ENCODE data around the gene SYT17. TPM values are rescaled to one million over a fixed set of nuclear protein-coding genes. Genes with fewer than 3 reads are reported as not detected.

Gene SYT17
- total RNA-seq, 2 experiments from 2014 or later = not detected

DNA sequence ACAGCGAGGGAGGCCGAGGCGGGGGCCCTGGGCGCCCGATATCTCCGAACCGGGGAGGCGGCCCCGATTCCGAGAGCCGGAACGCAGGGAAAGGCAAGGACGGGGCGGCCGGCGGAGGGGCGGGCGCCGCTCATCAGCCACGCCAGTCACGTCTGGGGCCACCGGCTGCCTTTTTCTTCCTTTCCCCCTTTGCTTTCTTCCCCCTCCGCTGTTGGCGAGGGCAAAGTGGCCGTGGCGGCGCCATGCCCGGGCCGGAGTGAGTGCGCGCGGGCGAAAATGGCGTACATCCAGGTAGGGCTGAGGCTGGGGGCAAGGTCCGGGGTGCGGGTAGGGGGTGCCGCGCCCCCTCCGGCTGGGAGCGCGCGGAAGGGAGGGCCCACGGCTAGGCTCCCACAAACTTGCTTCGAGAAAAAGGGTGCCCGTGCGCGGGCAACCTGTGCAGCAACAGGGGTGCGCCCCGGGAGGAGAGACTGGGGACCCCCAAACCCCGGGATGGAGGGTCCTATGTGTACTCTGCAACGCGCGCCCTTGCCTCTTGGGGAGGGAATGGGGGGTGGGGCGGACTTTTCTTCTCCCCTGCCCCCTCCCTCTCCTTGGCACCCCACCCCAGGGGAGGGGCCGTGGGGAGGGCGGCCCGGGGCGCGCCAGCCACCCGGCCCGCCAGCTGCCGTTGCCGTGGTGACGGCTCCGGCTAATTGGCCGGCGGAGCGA is 486 bp downstream of the SYT17 start:
- no peaks in the 10 kb centered on the region for H3K9me3 Mint-ChIP-seq (ENCODE audit: insufficient read depth)
- no peak for ATAC-seq
- H3K27me3 Mint-ChIP-seq (ENCODE audit: low read depth) = peaks cover 14% of the 10 kb centered on the region
- ChIA-PET POLR2A (no interaction called here), CTCF (no interaction called here)
- no peak overlapping the region for H3K27ac Mint-ChIP-seq
- no peaks in the 10 kb centered on the region for H3K4me1 Mint-ChIP-seq (ENCODE audit: low read depth)
- H3K36me3 Mint-ChIP-seq (ENCODE audit: low read depth) = no peaks in the 10 kb centered on the region
- no peak for DNase-seq
- no peak overlapping the region for H3K4me3 Mint-ChIP-seq

DNA sequence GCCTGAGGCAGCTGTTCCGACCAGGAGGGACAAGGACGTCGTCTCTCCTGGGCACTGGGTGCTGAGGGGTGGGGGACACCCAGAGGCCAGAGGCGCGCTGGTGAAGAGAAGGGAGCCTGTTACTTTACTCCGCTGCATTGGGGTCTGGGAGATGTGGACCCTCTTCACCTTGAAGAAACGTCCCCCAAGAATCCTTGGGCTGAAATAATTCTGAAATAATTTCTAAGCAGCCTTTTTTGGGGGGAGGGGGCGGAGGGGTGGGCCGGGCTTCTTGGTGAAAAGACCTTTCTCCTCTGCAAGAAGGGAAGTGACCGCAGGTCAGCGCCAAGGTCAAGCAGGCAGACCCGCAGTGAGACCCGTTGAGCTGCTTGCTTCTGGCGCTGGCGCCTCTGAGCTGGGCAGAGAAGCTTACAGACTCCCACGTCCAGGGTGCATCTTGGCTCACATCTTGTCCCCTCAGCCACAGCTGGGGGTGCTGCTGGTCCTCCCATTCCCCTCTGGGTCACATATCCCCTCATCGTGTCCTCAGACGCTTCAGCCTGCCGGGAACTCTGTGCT is 1.1 kb downstream of the SYT17 start:
- Mint-ChIP-seq H3K4me1 (ENCODE audit: low read depth) (no peaks in the 10 kb centered on the region), H3K9me3 (ENCODE audit: insufficient read depth) (no peaks in the 10 kb centered on the region), H3K36me3 (ENCODE audit: low read depth) (no peaks in the 10 kb centered on the region), H3K27me3 (ENCODE audit: low read depth) (peaks cover 14% of the 10 kb centered on the region), H3K4me3 (no peak overlapping the region), H3K27ac (no peak overlapping the region)
- POLR2A ChIA-PET = no interaction called here
- ATAC-seq (no peak), DNase-seq (no peak)
- CTCF ChIA-PET = no interaction called here

DNA sequence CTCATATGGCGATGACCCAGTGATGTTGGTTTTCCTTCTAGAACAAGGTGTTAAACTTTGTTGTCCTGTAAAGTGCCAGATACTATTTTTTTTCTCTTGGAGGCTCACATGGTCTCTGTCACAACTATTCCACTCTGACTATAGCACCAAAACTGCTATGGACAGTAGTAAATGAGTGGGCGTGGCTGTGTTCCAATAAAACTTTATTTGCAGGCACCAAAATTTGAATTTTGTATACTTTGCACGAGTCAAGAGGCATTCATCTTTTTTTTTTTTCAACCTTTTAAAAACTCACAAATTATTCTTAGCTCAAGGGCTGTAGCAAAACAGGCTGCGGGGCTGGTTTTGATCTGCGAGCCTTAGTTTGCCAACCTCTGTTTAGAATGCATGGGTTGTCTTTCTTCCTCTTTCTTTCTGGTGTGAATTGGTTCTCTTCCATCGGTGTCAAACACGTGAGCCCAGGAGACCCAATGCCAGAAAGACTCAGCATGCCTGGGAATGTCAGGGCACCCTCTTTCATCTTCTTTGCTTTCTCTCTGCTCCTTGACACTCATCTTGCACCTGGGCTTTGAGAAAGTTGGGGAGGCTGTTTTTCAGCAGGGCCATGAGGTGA is 2.1 kb downstream of the SYT17 start:
- DNase-seq (no peak), ATAC-seq (no peak)
- Mint-ChIP-seq H3K4me3 (no peak overlapping the region), H3K27me3 (ENCODE audit: low read depth) (peaks cover 14% of the 10 kb centered on the region), H3K36me3 (ENCODE audit: low read depth) (no peaks in the 10 kb centered on the region), H3K4me1 (ENCODE audit: low read depth) (no peaks in the 10 kb centered on the region), H3K9me3 (ENCODE audit: insufficient read depth) (no peaks in the 10 kb centered on the region), H3K27ac (no peak overlapping the region)
- ChIA-PET CTCF (no interaction called here), POLR2A (interaction anchor here (0.6 kb wide), 1 partner anchor 30 kb away, joined by 3 read pairs; no protein-coding TSS in a partner anchor)

DNA sequence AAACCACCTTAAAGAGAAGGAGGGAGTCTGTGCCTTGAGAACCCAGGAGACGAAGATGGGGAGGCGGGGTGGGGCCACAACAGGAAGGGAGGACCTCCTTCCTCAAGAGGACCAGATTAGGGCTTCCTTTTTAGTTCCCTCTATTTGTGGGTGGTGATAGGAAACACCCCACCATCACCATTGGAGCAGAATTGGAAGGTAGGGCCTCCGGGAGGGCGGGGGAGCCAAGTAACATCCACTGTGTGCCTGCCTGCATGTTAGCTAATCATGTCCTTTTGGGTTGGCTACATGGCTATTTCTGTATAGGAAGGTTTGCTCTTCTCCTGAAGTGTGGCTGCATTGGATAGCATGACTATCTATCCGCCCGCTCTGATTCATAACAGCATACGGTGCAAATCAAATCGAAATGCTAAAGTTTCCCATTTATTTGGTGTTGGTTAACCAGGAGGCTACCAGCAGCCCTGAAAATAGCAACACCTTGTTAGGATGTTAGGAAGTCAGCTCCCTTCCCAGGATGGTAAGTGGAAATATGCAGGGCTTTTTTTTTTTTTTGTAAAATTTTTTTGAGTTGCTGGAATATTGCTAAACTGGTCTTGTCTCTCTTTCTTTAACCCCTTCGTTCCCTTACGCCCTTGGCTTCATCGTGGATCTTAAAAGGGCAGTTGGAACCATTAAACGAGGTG is 4.2 kb downstream of the SYT17 start:
- no peak overlapping the region for H3K4me3 Mint-ChIP-seq
- peaks cover 14% of the 10 kb centered on the region for H3K27me3 Mint-ChIP-seq (ENCODE audit: low read depth)
- H3K4me1 Mint-ChIP-seq (ENCODE audit: low read depth) = no peaks in the 10 kb centered on the region
- no peak for DNase-seq
- no peak overlapping the region for H3K27ac Mint-ChIP-seq
- ATAC-seq = no peak
- ChIA-PET CTCF (no interaction called here), POLR2A (interaction anchor here (0.6 kb wide), 1 partner anchor 1642 kb away, joined by 3 read pairs; no protein-coding TSS in a partner anchor)
- H3K36me3 Mint-ChIP-seq (ENCODE audit: low read depth) = no peaks in the 10 kb centered on the region
- H3K9me3 Mint-ChIP-seq (ENCODE audit: insufficient read depth) = no peaks in the 10 kb centered on the region

DNA sequence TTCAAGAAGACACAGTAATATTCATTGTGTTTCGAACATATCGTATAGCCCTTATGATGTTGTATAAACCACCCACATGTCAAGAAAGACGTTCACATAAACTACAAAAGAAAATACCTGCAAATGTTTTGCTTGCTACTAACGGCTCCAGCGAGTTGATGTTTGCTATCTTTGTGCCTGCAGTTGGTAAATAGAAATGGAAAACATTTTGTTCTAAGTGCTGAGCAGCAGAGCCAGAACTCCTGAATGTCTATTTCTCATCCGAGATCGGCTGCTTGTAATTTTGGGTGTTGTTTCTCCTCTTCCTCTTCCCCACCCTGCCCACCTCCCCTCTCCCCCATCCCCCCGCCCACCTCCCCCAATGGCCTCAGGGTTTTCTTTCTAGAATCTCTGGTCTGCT is 5.0 kb downstream of the SYT17 start:
- peaks cover 14% of the 10 kb centered on the region for H3K27me3 Mint-ChIP-seq (ENCODE audit: low read depth)
- no peaks in the 10 kb centered on the region for H3K36me3 Mint-ChIP-seq (ENCODE audit: low read depth)
- H3K4me3 Mint-ChIP-seq = no peak overlapping the region
- H3K27ac Mint-ChIP-seq = no peak overlapping the region
- ChIA-PET CTCF (no interaction called here), POLR2A (no interaction called here)
- ATAC-seq = no peak
- DNase-seq = no peak
- H3K9me3 Mint-ChIP-seq (ENCODE audit: insufficient read depth) = no peaks in the 10 kb centered on the region
- H3K4me1 Mint-ChIP-seq (ENCODE audit: low read depth) = no peaks in the 10 kb centered on the region

DNA sequence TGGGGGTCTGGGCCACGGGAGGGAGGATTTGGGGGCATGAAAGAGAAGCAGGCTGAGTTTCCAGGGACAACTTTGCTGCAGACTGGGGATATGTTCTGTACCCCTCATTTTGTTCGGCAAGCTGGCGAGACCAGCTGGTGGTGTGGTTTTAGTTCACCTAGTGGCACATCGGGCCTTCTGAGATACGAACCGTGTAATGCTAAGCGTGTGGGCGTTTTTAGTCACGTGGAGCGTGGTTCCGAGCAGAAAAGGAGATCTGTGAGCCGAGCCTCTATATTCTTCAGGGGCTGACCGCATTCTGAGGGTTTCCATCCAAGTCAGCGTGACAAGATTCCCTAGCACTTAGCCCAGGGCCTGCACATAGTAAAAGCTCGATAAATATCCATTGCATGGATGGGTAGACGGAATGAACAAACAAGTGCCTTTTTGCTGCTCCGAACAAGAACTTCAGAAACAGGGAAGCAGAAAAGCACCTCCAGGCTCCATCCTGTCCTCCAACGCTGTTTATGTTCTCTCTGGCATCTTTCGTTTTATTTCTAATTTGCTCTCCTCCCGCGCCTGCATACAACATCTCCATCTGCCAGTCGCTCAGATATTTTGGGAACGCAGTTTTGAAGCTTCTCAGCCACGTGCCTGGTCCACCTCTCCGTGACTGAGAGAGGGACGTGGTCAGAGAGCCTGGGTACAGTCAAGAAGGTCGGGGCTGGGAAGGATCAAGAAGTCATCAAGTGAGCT is 5.8 kb downstream of the SYT17 start:
- ATAC-seq (no peak), DNase-seq (no peak)
- H3K4me1 Mint-ChIP-seq (ENCODE audit: low read depth) = no peaks in the 10 kb centered on the region
- H3K27me3 Mint-ChIP-seq (ENCODE audit: low read depth) = peaks cover 12% of the 10 kb centered on the region
- ChIA-PET CTCF (no interaction called here), POLR2A (no interaction called here)
- no peak overlapping the region for H3K4me3 Mint-ChIP-seq
- H3K36me3 Mint-ChIP-seq (ENCODE audit: low read depth) = no peaks in the 10 kb centered on the region
- no peaks in the 10 kb centered on the region for H3K9me3 Mint-ChIP-seq (ENCODE audit: insufficient read depth)
- no peak overlapping the region for H3K27ac Mint-ChIP-seq

DNA sequence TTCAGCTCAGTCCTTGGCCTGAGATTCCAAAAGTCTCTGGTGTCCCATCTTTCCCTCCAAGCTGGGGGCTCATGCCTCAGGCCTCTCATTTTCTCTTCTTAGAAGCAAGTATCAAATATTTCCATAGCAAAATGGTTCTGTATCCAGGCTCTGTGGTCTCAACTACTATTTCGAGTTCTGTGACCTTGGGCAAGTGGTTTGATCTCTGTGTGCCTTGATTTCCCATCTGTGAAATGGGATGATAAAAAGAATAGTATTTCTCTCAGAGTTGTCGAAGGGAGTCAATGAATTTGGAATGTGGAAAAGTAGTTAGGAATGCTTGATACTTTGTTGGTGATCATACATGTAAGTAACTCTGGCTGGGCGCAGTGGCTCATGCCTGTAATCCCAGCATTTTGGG is 6.4 kb downstream of the SYT17 start:
- H3K27ac Mint-ChIP-seq = no peak overlapping the region
- DNase-seq (no peak), ATAC-seq (no peak)
- H3K4me1 Mint-ChIP-seq (ENCODE audit: low read depth) = no peaks in the 10 kb centered on the region
- no peak overlapping the region for H3K4me3 Mint-ChIP-seq
- H3K27me3 Mint-ChIP-seq (ENCODE audit: low read depth) = peaks cover 9% of the 10 kb centered on the region
- H3K36me3 Mint-ChIP-seq (ENCODE audit: low read depth) = no peaks in the 10 kb centered on the region
- no peaks in the 10 kb centered on the region for H3K9me3 Mint-ChIP-seq (ENCODE audit: insufficient read depth)
- ChIA-PET POLR2A (no interaction called here), CTCF (no interaction called here)

DNA sequence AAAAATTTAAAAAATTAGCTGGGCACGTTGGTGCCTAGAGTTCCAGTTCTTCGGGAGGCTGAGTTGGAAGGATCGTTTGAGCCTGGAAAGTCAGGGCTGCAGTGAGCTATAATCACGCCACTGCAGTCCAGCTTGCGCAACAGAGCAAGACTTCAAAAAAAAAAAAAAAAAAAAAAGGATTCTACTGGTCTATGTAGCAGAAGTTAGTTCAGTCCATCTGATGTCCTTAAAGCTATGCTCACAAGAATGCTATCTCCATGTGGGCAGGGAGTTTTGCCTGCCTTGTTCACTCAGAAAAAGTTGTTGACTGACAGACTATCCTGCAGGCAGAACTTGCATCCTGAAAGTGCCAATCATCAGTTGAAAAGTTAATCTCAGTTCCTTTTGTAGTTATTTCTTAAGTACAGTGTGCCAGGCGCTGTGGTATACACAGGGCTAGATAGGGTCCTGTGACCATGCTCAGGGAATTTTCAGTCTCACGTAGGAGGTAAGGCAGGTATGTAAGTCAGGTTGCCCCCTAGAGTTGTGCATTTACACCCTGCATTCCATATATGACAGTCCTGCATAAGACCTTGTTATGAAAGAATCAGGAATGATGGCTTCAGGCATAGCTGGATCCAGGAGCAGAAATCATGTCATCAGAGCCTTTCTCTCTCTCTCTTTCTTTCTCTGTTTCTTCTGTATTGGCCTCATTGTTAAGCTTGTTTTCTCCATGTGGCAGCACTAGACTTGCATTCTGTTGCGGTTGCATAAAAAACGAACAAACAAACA is 7.6 kb downstream of the SYT17 start:
- Mint-ChIP-seq H3K27ac (no peak overlapping the region), H3K27me3 (ENCODE audit: low read depth) (no peaks in the 10 kb centered on the region), H3K4me1 (ENCODE audit: low read depth) (no peaks in the 10 kb centered on the region), H3K36me3 (ENCODE audit: low read depth) (no peaks in the 10 kb centered on the region), H3K9me3 (ENCODE audit: insufficient read depth) (no peaks in the 10 kb centered on the region), H3K4me3 (no peak overlapping the region)
- ChIA-PET CTCF (no interaction called here), POLR2A (no interaction called here)
- ATAC-seq (no peak), DNase-seq (no peak)

DNA sequence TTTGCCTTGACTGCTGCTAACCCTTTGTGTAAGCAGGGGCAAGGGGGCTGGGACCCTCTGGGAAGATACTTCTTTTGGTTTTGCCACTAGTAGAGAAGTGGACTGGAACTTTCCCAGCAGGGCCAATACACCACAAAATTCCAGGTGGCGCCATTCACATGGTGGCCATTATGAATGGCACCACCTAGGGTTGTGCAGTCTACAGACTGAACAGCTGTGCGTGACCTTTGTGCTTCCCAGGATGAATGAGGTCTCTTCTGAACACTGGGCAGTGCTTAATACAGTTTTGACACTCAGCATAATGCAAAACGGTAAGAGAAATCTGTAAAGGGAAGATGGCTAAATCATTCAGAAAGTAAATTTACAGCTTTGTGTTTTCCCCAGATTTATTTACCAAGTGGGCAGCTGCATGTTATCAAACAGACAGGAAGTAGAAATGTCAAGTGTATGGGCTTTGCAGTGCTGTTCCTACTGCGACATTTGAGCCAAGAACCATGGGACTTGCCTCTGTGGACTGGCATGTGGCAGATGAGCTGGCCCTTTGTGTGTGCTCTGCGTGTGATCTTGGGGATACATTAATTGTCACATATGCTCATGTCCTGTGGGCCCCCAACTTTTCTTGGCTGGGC is 9.2 kb downstream of the SYT17 start:
- Mint-ChIP-seq H3K27me3 (ENCODE audit: low read depth) (no peaks in the 10 kb centered on the region), H3K4me3 (no peak overlapping the region), H3K36me3 (ENCODE audit: low read depth) (no peaks in the 10 kb centered on the region), H3K4me1 (ENCODE audit: low read depth) (no peaks in the 10 kb centered on the region), H3K9me3 (ENCODE audit: insufficient read depth) (no peaks in the 10 kb centered on the region), H3K27ac (no peak overlapping the region)
- POLR2A ChIA-PET = no interaction called here
- DNase-seq (no peak), ATAC-seq (no peak)
- CTCF ChIA-PET = no interaction called here

DNA sequence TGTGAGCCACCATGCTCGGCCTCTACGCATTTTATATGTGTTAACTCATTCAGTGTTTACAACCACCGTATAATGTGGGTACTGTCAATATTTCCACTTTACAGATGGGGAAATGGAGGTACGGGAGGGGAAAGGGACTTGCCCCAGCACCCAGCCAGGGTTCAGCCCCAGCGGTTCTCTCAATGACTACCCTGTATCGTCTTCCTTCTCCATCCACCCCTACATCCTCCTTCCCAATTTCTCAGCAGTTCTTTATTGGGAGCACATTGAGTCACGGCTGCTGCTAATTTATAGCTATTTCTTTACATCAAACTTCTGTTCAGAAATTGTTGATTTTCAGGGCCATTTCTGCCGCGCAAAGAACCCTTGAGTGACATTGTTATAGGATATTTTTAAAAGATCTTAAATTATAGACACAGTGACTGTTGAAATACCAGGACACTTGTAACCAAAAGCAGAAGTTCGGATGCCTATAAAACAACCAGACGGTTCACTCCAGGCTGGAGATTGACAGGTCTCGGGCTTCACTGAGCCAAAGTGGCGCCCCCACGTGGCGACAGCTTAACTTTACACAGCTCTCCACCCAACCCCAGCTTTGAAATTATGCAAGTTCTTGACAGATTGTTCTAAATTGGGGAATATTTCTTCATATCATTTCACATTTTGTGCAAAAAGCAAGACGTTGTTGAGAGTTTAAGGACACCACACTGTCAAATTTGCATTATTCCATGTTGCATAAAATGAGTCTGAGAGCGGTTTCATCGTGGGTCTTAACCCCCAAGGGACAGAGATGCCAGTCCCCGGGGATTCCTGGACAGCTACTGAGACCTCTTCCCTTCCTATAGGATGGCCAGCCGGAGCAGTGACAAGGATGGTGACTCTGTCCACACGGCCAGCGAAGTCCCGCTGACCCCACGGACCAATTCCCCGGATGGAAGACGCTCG is 11.8 kb downstream of the SYT17 start:
- no peak overlapping the region for H3K27ac Mint-ChIP-seq
- no peaks in the 10 kb centered on the region for H3K27me3 Mint-ChIP-seq (ENCODE audit: low read depth)
- H3K4me1 Mint-ChIP-seq (ENCODE audit: low read depth) = no peaks in the 10 kb centered on the region
- POLR2A ChIA-PET = no interaction called here
- H3K9me3 Mint-ChIP-seq (ENCODE audit: insufficient read depth) = no peaks in the 10 kb centered on the region
- peak; percentile 48 for DNase-seq
- H3K4me3 Mint-ChIP-seq = no peak overlapping the region
- CTCF ChIA-PET = interaction anchor here (0.8 to 3.6 kb wide), 8 partner anchors 10 to 323 kb away, joined by 3 to 41 read pairs (median 4); no protein-coding TSS in a partner anchor
- ATAC-seq = no peak
- no peaks in the 10 kb centered on the region for H3K36me3 Mint-ChIP-seq (ENCODE audit: low read depth)

Measured in activated CD8-positive, alpha-beta T cell treated with anti-CD3 and anti-CD28 coated beads, Interleukin-2, amount 10 ng/mL, durations not matched to agents 7 days and 5 days (primary cell).